Panc1 (cell line): Measurements from ENCODE around the gene POTEJ. TPM values are rescaled to one million over a fixed set of nuclear protein-coding genes. Genes with fewer than 3 reads are reported as not detected.
"Not testable (repeated sequence)": the region's sequence is repeated elsewhere in the genome, so short reads cannot be mapped to it uniquely, and the experiment has no call there.

Experiments
- ATAC-seq: fragments of 200-7000 bp; cut with Tn5 transposase; 2 replicates; pipeline ENCODE4 v1.9.1; 2020; ENCODE audit warnings: mild to moderate bottlenecking, moderate library complexity
- BruUV-seq: library from RNA; stranded (reverse); fragments of 400-500 nt; replicated peaks from 2 replicates; lab custom pipeline; 2021; lab: Mats Ljungman, UMichigan
- CTCF ChIA-PET: fragments of 300-600 bp; sonication (Branson Sonifier 250); formaldehyde crosslinking; loops from one replicate; lab custom pipeline; 2022; ENCODE audit warnings: antibody characterized with exemption; lab: Charles Lee
- POLR2A ChIA-PET: fragments of 300-600 bp; sonication (Branson Sonifier 250); formaldehyde crosslinking; loops from one replicate; lab custom pipeline; 2022; ENCODE audit warnings: antibody characterized with exemption; lab: Charles Lee
- DNase-seq: peaks from one replicate; pipeline ENCODE4 v3.0.0-alpha.2; 2010; ENCODE audit warnings: low read depth, low spot score
- H3K27ac ChIP-seq: 2 replicates; pipeline ENCODE4 v1.5.1; 2011; ENCODE audit warnings: mild to moderate bottlenecking, low read length, inconsistent platforms
- H3K27me3 ChIP-seq: fragments of 200-500 bp; sonication (Bioruptor generic); 2 replicates; pipeline ENCODE4 v1.6.0; 2014; ENCODE audit warnings: low read length, inconsistent platforms; ENCODE audit not compliant: control insufficient read depth, insufficient read depth
- H3K36me3 ChIP-seq: fragments of 200-500 bp; sonication (Bioruptor generic); 2 replicates; pipeline ENCODE4 v1.5.1; 2014; ENCODE audit warnings: inconsistent platforms, mild to moderate bottlenecking, low read length, moderate library complexity; ENCODE audit not compliant: control insufficient read depth, insufficient read depth
- H3K4me1 ChIP-seq: 2 replicates; pipeline ENCODE4 v1.5.1; 2011; ENCODE audit warnings: inconsistent platforms, mild to moderate bottlenecking, low read length, moderate library complexity; ENCODE audit not compliant: control insufficient read depth, insufficient read depth
- H3K4me3 ChIP-seq, 2 experiments: 2 replicates each; pipeline ENCODE4 v1.5.1; 2011 to 2012; ENCODE audit warnings: low read depth in 2 of 2, low read length in 2 of 2, mild to moderate bottlenecking in 2 of 2, inconsistent platforms in 1 of 2, moderate library complexity in 1 of 2
- H3K9me3 ChIP-seq: fragments of 200-500 bp; sonication (Bioruptor generic); 2 replicates; pipeline ENCODE4 v1.5.1; 2014; ENCODE audit warnings: low read depth, mild to moderate bottlenecking, inconsistent platforms, low read length, moderate library complexity; ENCODE audit not compliant: control insufficient read depth, insufficient read depth
- in situ Hi-C: cut with HindIII; loops from 2 replicates; pipeline ENCODE4 v1.10.0; 2016; ENCODE audit warnings: low sequenced_read_pairs, low pct_unique_long_range_greater_than_20kb
- intact Hi-C: fragments of 100-400 bp; cut with micrococcal nuclease; formaldehyde crosslinking; loops from one replicate; pipeline ENCODE4 v1.10.0; 2022; ENCODE audit not compliant: unreplicated experiment
- total RNA-seq: library from RNA; stranded (reverse); gene quantifications from one replicate; pipeline ENCODE4 v1.2.1, GENCODE V29; 2021; ENCODE audit not compliant: unreplicated experiment

The POTEJ gene
- total RNA-seq, 1 experiment from 2014 or later: not detected

DNA sequence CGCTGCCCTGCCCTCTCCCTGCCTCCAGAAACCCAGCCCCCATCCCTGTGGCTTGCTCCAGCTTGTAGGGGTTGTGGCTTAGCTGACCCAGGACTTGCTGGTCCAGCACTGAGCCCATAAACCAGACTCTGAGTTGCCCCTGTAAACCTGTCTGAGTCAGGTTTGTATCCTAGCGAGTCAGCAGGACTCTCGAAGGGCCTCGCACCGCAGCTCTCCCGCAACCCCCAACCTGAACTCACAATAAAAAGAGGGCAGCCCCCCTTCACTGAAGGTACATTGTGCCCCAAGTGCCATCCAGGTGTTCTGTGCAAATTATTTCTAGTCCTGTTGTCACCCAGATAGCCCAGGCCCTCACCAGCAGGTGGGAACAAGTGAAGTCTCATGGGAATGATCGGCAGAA, 29.7 kb upstream of the POTEJ start:
- POLR2A ChIA-PET, BruUV-seq, DNase-seq, H3K4me3 ChIP-seq, in situ Hi-C loops, H3K9me3 ChIP-seq, H3K36me3 ChIP-seq, H3K27ac ChIP-seq, ATAC-seq, intact Hi-C loops, CTCF ChIA-PET, H3K27me3 ChIP-seq, H3K4me1 ChIP-seq: not testable (repeated sequence)

DNA sequence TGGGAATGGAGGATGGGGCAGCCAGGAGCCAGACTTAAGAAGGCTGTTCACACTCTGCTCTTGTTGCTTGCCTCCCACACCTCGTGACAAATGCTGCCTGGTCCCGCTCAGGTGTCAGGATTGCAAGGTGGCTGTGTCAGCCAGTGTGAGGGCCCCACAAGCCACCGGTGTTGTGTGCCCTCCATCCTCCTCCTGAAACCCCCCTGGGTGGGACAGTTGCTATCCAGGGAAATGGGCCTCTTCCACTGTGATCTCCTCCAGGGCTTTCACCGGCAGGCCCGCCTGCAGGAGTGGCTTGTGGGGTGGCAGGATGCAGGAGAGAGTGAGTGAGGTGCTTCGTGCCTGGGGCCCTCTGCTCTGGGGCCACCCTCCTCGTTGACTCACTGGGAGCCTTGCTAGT, 28.3 kb upstream of the POTEJ start:
- POLR2A ChIA-PET, H3K27ac ChIP-seq, BruUV-seq, DNase-seq, CTCF ChIA-PET, intact Hi-C loops, ATAC-seq, H3K36me3 ChIP-seq, H3K4me3 ChIP-seq, in situ Hi-C loops, H3K27me3 ChIP-seq, H3K9me3 ChIP-seq, H3K4me1 ChIP-seq: not testable (repeated sequence)

DNA sequence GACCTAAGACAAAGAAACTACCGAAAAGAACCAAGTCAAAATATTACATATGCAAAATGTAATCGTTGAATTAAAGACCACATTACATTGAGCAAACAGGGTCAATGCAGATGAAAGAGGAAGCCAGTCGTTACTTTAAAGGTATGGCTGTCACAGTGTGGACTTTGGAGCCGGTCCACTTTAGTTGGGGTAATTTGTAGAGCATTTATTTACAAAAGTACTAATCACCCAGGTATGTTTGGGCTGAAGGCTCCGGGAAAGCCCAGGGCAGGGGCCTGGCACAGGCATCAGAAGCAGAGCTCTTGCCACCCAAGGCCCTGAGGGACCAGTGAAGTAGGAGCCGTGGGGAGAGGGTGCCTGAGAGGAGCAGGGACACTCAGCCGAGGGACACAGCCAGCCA, 27.7 kb upstream of the POTEJ start:
- ATAC-seq, POLR2A ChIA-PET, H3K4me1 ChIP-seq, in situ Hi-C loops, H3K36me3 ChIP-seq, H3K9me3 ChIP-seq, H3K27me3 ChIP-seq, H3K27ac ChIP-seq, intact Hi-C loops, BruUV-seq, CTCF ChIA-PET, DNase-seq, H3K4me3 ChIP-seq: not testable (repeated sequence)

DNA sequence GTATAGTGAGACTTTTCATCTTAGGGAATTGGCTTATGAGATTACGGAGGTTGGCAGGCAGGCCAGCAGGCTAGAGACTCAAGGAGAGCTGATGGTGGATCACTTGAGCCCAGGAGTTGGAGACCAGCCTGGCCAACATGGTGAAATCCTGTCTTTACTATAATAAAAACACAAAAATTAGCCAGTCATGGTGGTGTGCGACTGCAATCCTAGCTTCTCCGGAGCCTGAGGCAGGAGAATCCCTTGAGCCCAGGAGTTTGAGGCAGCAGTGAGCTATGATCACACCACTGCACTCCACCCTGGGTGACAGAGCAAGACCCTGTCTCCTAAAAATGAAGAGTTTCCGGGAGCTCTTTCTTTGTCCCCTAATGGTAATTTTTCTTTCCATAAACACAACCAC, 26.5 kb upstream of the POTEJ start:
- ATAC-seq, POLR2A ChIA-PET, BruUV-seq, CTCF ChIA-PET, H3K9me3 ChIP-seq, H3K27me3 ChIP-seq, H3K36me3 ChIP-seq, H3K4me1 ChIP-seq, in situ Hi-C loops, H3K4me3 ChIP-seq, H3K27ac ChIP-seq, DNase-seq, intact Hi-C loops: not testable (repeated sequence)

DNA sequence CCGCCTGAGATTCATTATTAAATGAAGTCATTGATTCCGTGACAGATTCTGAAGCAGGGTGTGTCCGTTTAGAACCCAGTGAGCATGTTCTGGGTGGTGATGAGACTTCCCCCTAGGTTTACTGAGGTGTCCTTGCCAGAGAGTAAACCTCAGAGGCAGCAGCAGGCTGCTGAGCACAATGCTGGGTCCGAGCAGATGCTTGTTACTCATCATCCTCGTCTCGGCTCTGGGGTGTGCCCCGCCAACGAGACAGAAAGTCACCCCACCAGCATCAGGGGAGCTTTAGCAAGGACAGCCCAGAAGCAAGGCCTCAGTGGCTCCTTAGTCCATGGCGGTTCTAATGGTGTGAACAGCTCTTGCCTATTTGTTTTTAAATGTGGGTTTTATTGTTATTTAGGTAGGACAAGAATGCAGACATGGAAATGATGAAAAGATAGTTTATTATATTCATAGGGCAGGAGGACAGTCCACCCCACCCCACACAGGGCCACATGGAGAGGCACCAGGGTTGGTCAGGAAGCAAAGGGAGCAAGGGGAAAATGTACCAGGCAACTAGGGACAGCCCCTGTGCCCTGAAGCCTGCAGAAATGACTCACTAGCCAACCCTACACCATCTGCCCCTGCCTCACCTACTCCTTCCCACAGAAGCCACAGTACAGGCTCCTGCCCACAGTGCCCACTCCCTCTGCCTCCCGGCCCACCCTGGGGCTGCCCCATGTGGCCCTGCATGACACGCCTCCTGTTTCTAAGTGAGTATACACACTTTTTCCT, 22.4 kb upstream of the POTEJ start:
- intact Hi-C loops, H3K36me3 ChIP-seq, CTCF ChIA-PET, H3K27ac ChIP-seq, H3K4me3 ChIP-seq, POLR2A ChIA-PET, in situ Hi-C loops, H3K4me1 ChIP-seq, H3K9me3 ChIP-seq, DNase-seq, H3K27me3 ChIP-seq, BruUV-seq: not testable (repeated sequence)
- peak; percentile 30; the same call in 1 of the 2 replicates for ATAC-seq

DNA sequence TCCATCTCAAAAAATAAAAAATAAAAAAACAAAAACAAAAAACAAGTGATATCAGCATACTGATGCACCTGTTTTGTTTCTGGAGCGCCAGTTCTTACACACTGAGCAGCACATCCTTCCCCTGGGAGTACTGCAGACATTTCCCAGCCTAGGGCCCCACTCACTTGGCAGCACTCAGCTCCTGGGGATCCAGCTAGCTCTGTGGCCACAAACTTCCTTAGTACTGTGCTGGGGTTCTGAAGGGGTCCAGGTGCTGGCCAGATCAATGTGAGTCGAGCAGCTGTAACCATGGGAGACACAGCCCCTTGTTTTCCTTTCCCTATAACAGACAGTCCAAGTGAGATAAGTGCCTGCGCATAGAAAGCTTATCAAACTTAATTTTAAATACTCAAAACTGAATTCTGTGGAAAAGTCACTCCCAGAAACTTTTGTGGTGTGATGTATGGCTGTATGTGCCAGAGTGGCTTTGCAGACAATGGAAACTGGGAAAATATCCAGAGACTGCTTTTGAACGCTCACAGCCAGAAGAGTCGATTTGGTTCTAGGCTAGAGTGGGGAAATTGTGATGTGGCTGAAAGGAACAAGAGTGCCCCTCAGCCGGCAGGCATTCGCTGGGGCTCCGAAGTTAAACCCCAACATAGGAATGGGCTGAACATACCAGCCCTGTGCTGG, 20.9 kb upstream of the POTEJ start:
- DNase-seq, intact Hi-C loops, H3K9me3 ChIP-seq, H3K4me3 ChIP-seq, H3K27me3 ChIP-seq, POLR2A ChIA-PET, in situ Hi-C loops, CTCF ChIA-PET, BruUV-seq, H3K36me3 ChIP-seq, H3K27ac ChIP-seq, H3K4me1 ChIP-seq: not testable (repeated sequence)
- ATAC-seq: 0 out of 2 replicates have a peak, but pooled peaks have one; percentile 26

DNA sequence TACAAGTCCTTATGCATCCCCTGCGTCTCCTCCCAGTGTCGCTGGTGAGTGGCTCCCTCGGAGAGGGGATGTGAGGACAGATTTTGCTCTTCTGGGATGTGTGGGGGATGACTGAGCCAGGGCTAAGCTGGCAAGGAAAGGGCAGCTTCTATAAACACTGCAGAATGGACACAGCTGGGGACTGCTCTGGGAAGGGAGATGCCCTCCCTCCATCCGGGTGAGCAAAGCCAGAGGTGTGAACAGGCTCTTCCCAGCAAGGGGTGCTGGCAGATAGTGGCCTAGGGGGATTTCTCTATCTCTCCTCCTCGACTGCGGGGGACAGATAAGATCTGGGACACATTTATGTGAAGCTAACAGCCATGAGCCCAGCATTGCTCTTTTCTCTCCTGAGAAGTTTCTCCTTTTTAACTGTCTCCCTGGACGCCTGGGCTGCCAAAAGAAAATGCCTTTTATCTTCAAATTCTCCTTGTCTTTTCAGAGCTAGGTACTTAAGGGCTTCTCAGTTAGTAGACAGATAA, 20.3 kb upstream of the POTEJ start:
- CTCF ChIA-PET, BruUV-seq, intact Hi-C loops, H3K9me3 ChIP-seq, POLR2A ChIA-PET, DNase-seq, H3K36me3 ChIP-seq, H3K27ac ChIP-seq, H3K4me3 ChIP-seq, H3K27me3 ChIP-seq, in situ Hi-C loops, H3K4me1 ChIP-seq: not testable (repeated sequence)
- ATAC-seq: peak; percentile 55
